Medulla oblongata (tissue), 1 donor: ENCODE measurements around the gene FBXO45.
"Not testable (repeated sequence)": the region's sequence is repeated elsewhere in the genome, so short reads cannot be mapped to it uniquely, and the experiment has no call there.

ENCODE experiments used
- DNase-seq: peaks from one replicate; pipeline ENCODE4 v3.0.0-alpha.2; 2015; ENCODE audit errors: extremely low spot score

FBXO45 gene

DNA sequence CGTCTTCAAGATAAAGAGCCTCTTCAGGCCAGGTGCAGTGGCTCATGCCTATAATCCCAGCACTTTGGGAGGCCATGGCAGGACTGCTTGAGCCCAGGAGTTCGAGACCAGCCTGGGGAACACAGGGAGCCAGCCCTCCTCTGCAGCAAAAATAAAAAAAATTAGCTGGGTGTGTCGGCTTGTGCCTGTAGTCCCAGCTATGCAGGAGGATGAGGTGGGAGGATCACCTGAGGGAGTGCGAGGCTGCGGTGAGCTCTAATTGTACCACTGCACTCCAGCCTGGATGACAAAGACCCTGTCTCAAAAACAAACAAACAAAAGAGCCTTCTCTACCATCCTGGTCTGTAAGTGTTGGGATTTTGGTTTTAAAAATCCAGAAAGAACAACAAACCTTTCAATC lies 11.2 kb upstream of the FBXO45 start:
- no peak for DNase-seq

DNA sequence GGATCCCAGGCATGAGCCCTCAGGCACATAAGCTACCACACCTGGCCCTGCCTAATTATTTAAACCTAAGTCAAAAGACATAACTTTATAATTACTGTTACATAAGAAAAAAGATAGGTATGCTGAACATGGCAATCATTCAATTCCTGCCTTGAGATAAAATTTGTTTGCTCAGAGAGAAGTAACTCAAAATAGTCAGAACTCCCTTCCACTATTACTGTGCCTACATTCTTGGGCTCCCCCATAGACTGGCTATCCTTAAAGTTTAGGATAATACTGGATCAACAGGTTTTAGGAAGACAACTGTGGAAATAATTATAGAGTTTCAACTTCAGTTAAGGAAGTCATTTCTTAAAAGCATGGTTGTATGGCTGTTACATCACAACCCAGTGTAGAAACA lies 10.0 kb upstream of the FBXO45 start:
- DNase-seq = no peak

DNA sequence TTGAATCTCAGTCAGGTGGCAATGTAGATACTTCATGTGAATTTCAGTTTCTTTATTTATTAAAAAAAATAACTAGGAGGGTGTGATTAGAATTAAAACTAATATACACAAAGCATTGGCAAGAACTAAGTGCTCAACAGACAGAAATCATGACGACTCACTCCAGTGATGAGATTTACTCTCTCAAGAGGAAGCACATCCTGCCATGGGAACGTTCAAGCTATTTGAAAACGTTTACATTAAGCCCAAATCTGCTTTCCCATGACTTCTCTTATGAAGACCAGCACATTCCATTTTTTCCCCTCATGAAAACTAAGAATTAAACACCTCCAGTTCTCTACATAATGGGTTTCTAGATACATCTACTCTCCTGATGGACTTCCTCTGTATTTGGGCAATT lies 8.6 kb upstream of the FBXO45 start:
- no peak for DNase-seq

DNA sequence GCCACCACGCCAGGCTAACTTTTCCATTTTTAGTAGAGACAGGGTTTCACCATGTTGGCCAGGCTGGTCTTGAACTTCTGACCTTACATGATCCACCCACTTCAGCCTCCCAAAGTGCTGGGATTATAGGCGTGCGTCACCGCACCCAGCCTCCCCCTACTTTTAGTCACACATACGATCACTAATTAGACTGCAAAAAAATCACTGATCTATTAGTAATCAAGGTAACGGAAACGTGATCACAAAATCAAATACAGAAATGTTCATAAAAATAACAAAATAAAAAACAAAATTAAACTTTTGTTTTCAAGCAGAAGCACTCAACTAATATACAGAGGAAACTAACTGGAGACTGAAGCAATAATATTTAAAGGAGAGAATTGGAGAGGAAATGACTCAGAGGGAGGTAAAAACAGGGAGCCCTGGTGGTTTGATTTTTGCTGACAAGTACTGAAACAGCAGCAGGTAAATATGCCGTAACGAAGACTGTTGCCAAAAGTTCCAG lies 4.7 kb upstream of the FBXO45 start:
- no peak for DNase-seq

DNA sequence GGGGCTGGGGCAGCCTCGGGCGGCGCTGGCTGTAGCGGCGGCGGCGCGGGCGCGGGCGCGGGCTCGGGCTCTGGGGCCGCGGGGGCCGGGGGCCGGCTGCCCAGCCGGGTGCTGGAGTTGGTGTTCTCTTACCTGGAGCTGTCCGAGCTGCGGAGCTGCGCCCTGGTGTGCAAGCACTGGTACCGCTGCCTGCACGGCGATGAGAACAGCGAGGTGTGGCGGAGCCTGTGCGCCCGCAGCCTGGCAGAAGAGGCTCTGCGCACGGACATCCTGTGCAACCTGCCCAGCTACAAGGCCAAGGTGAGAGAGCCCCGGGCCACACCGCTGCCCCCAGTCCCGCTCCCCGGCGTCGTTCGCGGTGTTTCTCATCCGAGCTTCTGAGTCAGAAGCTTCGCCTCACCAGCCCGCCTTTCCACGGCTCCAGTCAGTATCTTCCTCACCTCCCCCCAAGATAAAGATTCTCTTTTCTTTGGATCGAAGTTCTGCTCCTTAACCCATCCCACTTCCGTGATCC lies 600 bp downstream of the FBXO45 start:
- DNase-seq = peak; percentile 12

DNA sequence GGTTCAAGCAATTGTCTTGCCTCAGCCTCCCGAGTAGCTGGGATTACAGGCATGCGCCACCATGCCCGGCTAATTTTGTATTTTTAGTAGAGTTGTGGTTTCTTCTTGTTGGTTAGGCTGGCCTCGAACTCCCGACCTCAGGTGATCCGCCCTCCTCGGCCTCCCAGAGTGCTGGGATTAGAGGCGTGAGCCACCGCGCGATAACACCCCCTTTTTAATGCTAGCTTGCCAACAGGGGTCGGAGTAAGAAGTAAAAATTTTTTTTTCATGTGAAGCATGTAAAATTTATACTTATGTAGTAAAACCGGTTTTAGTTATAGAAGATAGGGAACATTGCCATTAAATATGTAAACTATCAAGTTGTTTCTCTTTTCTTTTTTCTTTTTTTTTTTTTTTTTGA lies 1.9 kb downstream of the FBXO45 start:
- not testable (repeated sequence) for DNase-seq

DNA sequence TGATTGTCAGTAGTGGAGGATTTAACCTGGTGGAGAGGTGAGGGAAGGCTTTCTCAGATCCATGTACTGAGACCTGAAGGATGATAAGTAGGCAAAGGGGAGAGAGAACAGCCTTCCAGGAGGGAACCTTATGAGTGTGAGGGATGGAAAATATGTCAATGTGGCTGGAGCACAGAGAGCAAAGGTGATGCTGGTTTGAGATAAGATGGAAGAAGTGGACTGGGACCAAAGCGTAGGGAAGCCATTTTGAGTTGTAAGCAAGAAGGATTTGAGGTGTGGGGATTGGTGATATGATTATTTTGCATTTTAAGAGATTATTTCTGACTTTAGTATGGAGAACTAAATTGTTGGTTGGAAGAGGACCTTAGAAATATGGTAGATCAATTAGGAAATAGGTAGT lies 3.9 kb downstream of the FBXO45 start:
- DNase-seq = no peak

DNA sequence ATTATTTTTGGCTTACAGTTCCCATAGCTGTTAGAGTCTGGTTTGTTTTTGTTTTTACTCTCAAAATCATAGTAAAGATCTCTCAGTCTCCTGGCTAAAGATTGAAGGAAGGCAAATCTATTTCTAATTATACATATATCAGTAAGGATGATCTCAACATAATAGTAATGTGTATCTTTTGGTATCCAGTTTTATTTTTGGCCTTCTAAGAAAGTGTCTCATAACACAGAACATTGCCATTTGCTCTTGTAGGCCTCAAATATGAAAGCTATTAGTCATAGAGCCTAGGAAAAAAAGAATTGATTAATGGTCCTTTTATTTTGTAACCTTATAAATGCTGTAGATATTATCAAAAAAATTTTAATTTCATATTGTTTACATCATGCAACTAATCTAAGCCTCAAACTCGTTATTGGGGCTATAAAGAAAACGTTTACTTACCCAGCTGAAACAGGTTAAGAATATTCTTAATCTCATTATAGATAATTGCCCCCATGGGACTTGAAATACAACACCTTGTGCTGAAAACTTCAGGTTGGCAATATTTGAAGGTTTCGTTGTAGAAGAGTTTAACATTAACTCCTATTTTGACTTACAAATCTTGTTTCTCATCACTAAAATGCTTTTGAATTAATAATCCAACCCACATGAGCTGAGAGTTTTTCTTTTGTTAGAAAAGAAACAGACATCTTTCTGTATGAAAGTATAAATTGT lies 16.7 kb downstream of the FBXO45 start:
- DNase-seq = no peak

DNA sequence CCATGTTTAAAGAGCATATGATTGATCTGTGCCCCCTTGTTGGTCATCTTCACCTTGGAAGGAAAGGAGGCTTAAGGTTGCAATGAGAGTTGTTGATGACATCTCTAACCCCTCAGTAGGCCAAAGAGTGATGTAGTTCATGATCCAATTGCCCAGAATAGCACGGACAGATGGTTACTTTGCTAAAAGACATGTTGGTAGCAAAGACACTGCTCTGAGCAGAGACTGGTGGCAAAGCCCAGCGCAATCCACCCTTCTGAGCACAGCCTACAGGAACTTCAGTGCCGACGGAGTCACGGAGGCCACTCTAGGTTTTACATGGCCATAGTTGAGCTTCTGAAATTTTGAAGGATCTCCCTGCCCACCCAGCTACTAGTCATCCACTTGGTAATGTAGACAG lies 21.8 kb downstream of the FBXO45 start:
- no peak for DNase-seq

DNA sequence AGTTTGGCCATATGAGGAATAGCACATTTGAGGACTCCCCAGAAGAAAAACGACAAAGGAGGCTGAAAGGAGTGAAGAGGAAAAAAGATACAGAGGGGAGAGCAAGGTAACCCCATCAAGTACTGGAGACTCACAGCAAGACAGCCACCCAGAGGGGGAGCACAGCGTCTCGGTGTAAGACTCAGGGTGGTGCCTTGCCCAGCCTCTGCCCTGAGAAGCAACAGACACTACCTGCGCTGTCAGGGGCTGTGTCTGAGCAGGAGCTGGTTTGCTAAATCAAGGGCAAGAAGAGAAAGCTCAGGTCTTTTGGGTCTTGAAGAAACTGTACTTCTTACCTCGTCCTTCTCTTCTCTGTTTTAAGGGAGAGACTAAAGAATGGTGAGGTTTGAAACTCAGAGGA lies 27.9 kb downstream of the FBXO45 start:
- no peak for DNase-seq

DNA sequence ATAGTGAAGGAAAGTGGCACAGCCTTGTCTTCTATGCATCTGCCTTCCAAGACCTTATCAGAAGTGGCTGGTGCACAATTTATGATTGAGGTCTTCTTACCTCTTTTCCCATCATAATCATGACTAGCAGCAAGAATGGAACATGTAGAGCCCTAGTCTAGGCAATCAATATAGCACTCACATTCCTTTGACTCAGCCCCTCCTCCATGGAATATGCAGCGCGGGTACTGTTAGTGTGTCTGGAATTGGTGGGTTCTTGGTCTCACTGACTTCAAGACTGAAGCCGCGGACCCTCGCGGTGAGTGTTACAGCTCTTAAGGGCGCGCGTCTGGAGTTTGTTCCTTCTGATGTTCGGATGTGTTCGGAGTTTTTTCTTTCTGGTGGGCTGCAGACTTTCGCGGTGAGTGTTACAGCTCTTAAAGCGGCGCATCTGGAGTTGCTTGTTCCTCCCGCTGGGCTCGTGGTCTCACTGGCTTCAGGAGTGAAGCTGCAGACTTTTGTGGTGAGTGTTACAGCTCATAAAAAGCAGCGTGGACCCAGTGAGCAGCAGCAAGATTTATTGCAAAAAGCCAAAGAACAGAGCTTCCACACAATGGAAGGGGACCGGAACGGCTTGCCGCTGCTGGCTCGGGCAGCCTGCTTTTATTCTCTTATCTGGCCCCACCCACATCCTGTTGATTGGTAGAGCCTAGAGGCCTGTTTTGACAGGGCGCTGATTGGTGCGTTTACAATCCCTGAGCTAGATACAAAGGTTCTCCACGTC lies 29.7 kb downstream of the FBXO45 start:
- not testable (repeated sequence) for DNase-seq

DNA sequence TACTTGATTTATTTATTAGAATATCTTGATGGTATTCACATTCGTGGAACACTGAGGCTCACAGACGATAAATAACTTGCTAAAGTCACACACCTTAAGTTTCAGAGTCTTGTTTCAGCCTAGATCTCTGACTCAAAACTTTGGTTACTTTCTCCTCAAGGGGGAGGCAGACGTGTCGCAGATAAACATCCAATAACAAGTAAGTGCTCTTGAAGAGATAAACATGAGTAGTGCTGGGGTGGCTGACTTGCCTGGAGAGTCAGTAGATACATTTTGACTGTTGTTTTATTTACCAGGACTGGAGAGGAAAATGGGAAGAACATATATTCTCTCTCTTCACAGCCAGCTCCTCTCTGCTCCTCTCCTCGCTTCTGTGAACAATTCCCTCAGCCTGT lies 31.3 kb downstream of the FBXO45 start:
- DNase-seq = no peak

DNA sequence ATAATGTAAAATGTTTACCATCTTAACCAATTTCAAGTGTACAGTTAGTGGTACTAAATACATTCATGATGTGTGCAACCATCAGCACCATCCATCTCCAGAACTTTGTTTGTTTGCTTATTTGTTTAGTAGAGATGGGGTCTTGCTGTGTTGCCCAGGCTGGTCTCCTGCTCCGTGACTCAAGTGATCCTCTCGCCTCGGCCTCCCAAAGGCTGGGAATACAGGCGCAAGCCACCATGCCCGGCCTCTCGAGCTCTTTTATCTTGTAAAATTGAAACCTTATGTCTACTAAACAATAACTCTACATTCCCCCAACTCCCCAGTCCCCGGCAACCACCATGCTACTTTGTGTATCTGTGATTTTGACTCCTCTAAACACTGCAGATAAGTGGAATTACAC lies 31.9 kb downstream of the FBXO45 start:
- no peak for DNase-seq

DNA sequence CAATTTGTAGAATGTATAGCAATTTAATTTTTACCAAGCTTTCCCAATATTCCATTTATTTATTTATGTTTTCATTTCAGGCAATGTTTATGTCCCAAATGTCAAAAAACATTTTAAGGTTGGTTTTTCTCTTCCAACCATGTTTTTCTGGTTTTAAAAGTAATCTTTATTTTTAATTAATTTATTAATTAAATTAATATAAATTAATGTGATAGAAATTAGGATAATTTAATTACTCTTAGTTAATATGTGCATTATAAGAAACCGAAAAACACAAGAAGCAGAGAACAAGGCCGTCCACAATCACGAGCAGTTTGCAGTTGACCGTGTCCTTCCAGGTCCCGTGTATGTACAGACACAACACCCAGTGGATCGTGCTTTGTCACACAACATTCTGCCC lies 34.2 kb downstream of the FBXO45 start:
- DNase-seq = no peak

DNA sequence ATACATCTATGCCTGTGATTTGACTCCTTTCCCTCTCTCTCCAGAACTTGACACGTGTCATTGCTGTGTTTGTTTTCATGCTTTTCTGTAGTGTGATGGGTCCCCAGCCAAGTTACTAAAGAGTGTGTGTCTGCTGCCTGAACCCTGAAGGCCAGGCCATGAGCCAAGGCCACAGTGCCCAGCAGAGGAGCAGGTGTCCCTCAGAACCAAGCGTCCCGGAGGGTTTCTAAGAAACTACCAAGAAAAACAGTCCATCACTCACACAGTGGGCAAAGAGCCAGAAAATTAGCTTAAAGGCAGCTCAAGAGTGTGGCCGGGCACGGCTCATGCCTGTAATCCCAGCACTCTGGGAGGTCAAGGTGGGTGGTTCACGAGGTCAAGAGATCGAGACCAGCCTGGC lies 35.2 kb downstream of the FBXO45 start:
- DNase-seq = no peak

DNA sequence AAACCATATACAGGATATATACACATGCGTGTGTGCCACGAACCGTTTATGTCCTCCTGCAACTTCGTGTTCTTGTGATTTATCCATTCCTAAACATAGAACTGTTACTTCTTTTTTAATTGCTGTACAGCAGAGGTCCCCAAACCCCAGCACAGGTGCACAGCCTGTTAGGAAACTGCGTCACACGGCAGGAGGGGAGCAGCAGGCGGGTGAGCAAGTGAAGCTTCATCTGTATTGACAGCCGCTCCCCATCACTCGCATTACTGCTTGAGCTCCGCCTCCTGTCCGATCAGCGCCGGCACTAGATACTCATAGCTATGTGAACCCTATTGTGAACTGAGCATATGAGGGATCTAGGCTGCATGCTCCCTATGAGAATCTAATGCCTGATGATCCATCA lies 36.1 kb downstream of the FBXO45 start:
- no peak for DNase-seq

DNA sequence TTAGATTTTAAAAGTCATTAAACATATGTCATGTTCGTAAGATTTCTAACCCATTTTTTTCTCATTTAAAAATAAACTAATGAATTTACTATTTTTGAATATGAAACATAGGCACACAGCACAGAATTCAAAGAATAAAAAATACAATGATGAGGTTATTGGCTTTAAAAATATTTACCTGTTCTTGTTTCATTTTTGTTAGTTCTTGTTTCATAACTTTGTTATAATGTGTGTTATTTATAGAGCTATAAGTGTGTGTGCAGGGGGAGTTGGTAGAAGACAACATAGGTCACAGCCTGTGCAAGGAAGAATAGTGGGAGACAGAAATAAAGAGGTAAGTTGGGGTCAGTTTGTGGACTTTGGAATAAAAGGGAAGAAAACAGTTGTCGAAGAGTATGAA lies 40.2 kb downstream of the FBXO45 start:
- no peak for DNase-seq

DNA sequence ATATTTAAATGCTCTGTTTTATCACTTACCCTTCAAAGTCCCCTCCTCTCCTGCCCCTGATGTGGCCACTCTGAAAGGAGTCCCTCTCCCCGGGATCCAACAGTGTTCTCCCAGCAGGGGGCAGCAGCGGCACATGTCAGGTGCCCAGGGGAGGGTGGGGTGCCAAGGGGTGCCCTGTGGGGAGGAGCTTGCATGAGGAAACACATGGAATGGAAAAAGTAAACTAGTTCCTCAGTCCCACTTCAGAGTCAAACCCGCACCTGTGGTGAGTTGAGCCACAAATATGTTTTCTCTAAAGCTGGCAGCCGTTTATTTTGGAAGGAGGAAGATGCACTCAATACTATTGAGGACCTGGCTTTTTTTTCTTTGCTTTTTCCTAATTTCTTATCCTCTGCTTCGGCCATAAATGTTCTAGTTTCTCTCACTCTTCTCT lies 40.9 kb downstream of the FBXO45 start:
- DNase-seq = peak; percentile 93

DNA sequence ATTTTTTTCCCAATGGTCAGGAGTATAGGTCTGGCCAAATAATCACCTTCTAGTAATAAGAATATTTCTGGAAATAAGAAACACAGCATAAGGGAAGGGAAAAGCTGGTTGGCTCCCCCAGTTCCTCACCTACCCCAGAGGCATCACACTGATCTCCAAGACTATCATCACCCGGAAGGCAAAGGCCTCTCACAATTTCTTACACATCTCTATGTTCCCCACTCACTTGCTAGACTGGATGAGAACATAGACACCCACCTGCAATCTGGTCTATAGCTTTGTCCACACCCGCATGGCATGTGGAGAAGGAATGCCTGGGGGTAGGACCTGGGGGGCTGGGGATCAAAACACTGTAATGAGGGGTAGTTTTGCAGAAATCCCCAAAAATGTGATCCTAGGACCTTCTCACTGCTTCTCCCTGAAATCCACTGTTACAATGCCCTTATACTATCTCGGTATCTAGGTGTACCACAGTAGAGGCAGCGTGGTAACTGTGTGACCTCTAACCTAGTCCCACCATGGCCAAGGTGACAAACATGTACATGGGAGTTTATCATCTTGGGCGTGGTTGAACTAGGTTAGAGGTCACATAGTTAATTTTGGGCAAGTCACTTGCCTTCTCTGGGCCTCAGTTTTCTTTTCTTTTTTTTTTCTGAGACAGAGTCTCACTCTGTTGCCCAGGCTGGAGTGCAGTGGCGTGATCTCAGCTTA lies 41.5 kb downstream of the FBXO45 start:
- no peak for DNase-seq

DNA sequence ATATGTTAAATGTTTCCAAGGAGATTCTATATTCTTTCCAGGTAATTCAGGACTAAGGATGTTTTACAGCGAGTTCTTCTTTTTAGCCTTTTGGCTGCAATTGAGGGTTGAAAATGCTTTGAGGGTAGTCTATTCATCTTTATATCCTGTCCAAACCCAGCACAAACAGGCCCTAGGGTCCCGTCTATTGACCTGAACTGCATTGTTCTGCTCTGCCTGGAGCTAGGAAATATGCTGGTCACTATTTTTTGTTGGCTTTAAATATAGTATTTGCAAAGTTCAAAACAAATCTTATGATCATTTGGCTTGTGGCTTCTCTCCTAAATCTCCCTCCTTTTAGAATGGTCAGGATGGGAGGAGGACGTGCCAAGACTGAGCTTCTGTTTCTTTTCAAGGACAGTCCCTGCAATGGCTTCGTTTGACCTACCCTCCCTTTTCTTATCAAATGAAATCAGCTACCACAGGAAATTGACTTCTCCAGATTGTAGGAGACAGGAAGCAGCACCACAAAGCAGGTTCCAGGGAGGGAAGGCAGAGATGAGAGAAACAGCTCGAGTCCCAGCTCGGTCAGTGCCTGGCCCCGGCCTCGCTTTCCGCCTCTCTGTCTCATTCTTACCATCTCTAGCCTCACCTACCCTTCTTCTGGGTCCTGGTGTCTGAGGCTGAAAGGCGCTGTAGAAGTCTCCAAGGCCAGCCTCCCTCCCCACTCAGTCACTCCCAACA lies 43.5 kb downstream of the FBXO45 start:
- DNase-seq = no peak

DNA sequence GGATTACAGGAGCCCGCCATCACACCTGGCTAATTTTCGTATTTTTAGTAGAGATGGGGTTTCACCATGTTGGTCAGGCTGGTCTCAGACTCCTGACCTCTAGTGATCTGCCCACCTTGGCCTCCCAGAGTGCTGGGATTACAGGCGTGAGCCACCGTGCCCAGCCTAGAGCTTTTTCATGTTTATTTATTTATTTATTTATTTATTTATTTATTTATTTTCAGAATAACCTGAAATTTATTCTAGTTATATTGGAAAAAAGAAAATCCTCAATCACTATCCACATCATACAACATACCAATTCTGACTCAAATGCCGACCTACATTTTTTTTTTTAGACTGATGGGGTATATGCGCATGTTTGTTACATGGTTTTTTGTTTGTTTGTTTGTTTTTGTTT lies 46.8 kb downstream of the FBXO45 start:
- DNase-seq = not testable (repeated sequence)

DNA sequence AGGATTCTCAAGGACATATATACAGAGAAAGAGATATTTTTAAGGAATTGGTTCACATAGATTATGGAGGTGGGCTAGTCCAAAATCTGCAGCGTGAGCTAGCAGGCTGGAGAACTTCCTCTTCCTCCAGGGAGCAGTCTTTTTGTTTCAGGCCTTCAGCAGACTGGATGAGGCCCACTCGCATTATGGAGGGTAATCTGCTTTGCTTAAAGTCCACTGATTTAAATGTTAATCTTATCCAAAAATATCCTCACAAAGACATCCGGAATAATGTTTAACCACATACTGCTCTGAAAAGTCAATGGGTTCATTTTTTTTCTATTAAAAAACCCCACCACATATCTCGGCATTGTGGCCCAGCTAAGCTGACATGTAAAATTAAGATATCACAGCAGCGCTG lies 48.8 kb downstream of the FBXO45 start:
- no peak for DNase-seq
